Adrenal gland (tissue), 12 donors: ENCODE results near the gene NEU4. TPM values are rescaled to one million over a fixed set of nuclear protein-coding genes. Genes with fewer than 3 reads are reported as not detected.

Experiments used
- DNase-seq, 7 donors: peaks; one replicate each; pipeline ENCODE4 v3.0.0-alpha.2; 2019 to 2020
- H3K27ac ChIP-seq, 5 donors: fragments of 200-600 bp; sonication (generic) in 4 of 5; 1 replicate in 3 of 5; 2 replicates in 2 of 5; pipeline versions ENCODE4 v1.5.1 to v1.8.0; 2016 to 2020; ENCODE audit warnings: mild to moderate bottlenecking in 1 of 5
- H3K27me3 ChIP-seq: fragments of 200-600 bp; 2 replicates; pipeline ENCODE4 v1.8.0; 2021
- H3K36me3 ChIP-seq, 2 donors: fragments of 200-600 bp; replicated peaks in 1 of 2; 1 replicate in 1 of 2; 2 replicates in 1 of 2; pipeline versions ENCODE4 v1.5.1 to v1.8.0; 2018 to 2022
- H3K4me1 ChIP-seq, 2 donors: fragments of 200-600 bp; replicated peaks in 1 of 2; 1 replicate in 1 of 2; 2 replicates in 1 of 2; pipeline versions ENCODE4 v1.5.1 to v1.8.0; 2018 to 2021
- H3K4me3 ChIP-seq, 4 donors: fragments of 200-600 bp; sonication (generic) in 3 of 4; one replicate each; pipeline ENCODE4 v1.5.1; 2016 to 2018
- H3K9me3 ChIP-seq, 3 donors: fragments of 200-600 bp; sonication (generic) in 1 of 3; replicated peaks in 1 of 3; 1 replicate in 2 of 3; 2 replicates in 1 of 3; pipeline versions ENCODE4 v1.5.1 to v1.8.0; 2016 to 2021
- POLR2A ChIP-seq, 2 donors: fragments of 450-650 bp; IDR thresholded peaks; one replicate each; pipeline ENCODE4 v1.6.1; 2017; ENCODE audit warnings: antibody characterized with exemption in 2 of 2, mild to moderate bottlenecking in 2 of 2, moderate library complexity in 1 of 2
- whole genome bisulfite sequencing, 4 donors: extraction: QIAGEN DNeasy Blood & Tissue Kit in 2 of 4; methylation state at CpG; one replicate each; pipeline versions ENCODE4 v1.1.5 to v1.1.7; 2013 to 2017; 5-methylcytosine and 5-hydroxymethylcytosine counted together
- intact Hi-C, 2 donors: fragments of 100-400 bp; cut with DNase I; formaldehyde crosslinking; loops; one replicate each; pipeline versions ENCODE4 v1.14.1 to v1.15.0; 2022 to 2023
- polyA plus RNA-seq, 3 donors: library from polyadenylated mRNA; stranded (reverse); fragments of 200-250 nt in 2 of 3; fragments of 350-450 nt in 1 of 3; fragmentation: Illumina TruSeq in 1 of 3; extraction: RNeasy Lipid Tissue Mini Kit (QIAGEN cat#74804) in 1 of 3; gene quantifications; one replicate each; pipeline ENCODE4 v1.2.3, GENCODE V29; 2013 to 2014
- total RNA-seq, 9 donors: library from RNA; depleted of rRNA in 4 of 9; stranded (reverse); fragments of >200 nt in 4 of 9; fragments of 120-200 nt in 1 of 9; fragmentation: NEBNext Ultra II Directional in 1 of 9; extraction: Animal tissue kit (Norgen Biotek cat#: 25700) in 1 of 9; gene quantifications; one replicate each; pipeline versions ENCODE4 v1.1.0 to v1.2.4, GENCODE V29; 2013 to 2023
- TF ChIP-seq, protein P1 (sequence below), 6 experiments: fragments of 450-650 bp in 4 of 6; fragments of 200-600 bp in 2 of 6; sonication (generic) in 1 of 6; IDR thresholded peaks; 1 replicate in 5 of 6; 2 replicates in 1 of 6; pipeline versions ENCODE4 v1.5.1 to v1.8.0; 2016 to 2021; ENCODE audit warnings: antibody characterized with exemption in 6 of 6, mild to moderate bottlenecking in 2 of 6, moderate library complexity in 1 of 6
- donor health status: healthy with polysubstance abuse.
- donor health status: Bipolar disorder and iron deficiency.
- donor health status: DM: yes; HTN: yes; CAD: no.
- donor health status: DM: no; HTN: no; CAD: no.
- donor health status: DM: no; HTN: no; CAD: no.
- donor health status: DM: yes; HTN: yes; CAD: no.

Gene NEU4
- total and polyA plus RNA-seq, 12 donors: 0.17 to 2.3 (median 0.37) TPM; not detected in 3

- no peaks in the 10 kb centered on the region for H3K4me1 ChIP-seq
- H3K9me3 ChIP-seq: no peaks in the 10 kb centered on the region
- no peaks in the 10 kb centered on the region for H3K27me3 ChIP-seq
- no peaks in the 10 kb centered on the region for H3K36me3 ChIP-seq
- intact Hi-C loops: no loop called here
- H3K27ac ChIP-seq: no peak overlapping the region
- no peak overlapping the region for H3K4me3 ChIP-seq
- peak in 2 of 7 donors; percentile 14 to 39 for DNase-seq
- 79 to 89% (median 86%) methylated on average over 20 to 40 of the region's 40 CpGs for WGBS, 4 donors
- TF ChIP-seq POLR2A (IDR thresholded peaks at IDR 0.05): no peak
- TF ChIP-seq, protein P1, sequence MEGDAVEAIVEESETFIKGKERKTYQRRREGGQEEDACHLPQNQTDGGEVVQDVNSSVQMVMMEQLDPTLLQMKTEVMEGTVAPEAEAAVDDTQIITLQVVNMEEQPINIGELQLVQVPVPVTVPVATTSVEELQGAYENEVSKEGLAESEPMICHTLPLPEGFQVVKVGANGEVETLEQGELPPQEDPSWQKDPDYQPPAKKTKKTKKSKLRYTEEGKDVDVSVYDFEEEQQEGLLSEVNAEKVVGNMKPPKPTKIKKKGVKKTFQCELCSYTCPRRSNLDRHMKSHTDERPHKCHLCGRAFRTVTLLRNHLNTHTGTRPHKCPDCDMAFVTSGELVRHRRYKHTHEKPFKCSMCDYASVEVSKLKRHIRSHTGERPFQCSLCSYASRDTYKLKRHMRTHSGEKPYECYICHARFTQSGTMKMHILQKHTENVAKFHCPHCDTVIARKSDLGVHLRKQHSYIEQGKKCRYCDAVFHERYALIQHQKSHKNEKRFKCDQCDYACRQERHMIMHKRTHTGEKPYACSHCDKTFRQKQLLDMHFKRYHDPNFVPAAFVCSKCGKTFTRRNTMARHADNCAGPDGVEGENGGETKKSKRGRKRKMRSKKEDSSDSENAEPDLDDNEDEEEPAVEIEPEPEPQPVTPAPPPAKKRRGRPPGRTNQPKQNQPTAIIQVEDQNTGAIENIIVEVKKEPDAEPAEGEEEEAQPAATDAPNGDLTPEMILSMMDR (IDR thresholded peaks at IDR 0.05): no peak
Measured at GRCh38 chr2:241812730-241813643, 4.0 kb downstream of the NEU4 start.

DNA sequence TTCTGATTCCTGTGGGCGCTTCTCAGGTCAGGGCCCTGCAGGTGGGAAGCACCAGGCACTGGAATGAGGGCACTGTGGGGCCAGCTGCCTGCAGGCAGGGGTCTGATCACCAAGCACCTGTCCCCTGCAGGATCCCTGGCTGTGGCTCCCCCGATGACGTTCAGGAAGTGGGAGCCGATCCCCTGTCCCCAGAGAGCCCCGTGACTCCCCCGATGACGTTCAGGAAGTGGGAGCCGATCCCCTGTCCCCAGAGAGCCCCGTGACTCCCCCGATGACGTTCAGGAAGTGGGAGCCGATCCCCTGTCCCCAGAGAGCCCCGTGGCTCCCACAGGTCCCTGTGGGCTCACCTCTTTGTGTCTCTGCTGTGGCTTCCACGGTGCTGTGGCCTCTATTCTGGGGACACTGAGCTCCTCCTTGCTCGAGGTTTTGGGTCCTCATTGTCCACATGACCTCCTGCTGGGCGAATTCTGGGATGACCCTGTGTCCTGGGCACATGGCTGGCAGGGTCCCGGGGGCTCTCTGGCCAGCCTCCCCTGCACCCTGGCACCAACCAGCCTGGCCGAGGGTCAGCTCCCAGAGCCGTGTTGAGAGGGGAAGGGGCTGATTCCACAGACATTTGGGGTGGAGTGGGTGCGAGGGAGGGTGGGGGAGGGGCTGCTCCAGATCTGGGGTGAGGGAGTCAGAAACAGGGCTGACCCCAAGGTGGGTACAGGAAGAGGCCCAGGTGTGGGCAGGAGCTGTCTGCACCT lies 4.8 kb downstream of the NEU4 start:
- H3K36me3 ChIP-seq: no peaks in the 10 kb centered on the region
- no peak for TF ChIP-seq POLR2A (IDR thresholded peaks at IDR 0.05)
- TF ChIP-seq, protein P1 (IDR thresholded peaks at IDR 0.05): no peak
- no peaks in the 10 kb centered on the region for H3K9me3 ChIP-seq
- H3K4me1 ChIP-seq: no peaks in the 10 kb centered on the region
- DNase-seq: peak in 2 of 7 donors; percentile 15 to 47
- WGBS, 4 donors: 58 to 73% (median 60%) methylated on average over 2 to 19 of the region's 20 CpGs
- no peak overlapping the region for H3K27ac ChIP-seq
- no peaks in the 10 kb centered on the region for H3K27me3 ChIP-seq
- intact Hi-C loops: no loop called here
- H3K4me3 ChIP-seq: no peak overlapping the region

GRCh38 chr2:241814393-241814642 lies 5.3 kb downstream of the NEU4 start:
- WGBS, 4 donors: 85 to 100% (median 88%) methylated on average over 6 to 17 of the region's 17 CpGs
- intact Hi-C loops: no loop called here
- Histone ChIP-seq H3K27ac (no peak overlapping the region), H3K4me1 (no peaks in the 10 kb centered on the region), H3K36me3 (no peaks in the 10 kb centered on the region), H3K4me3 (no peak overlapping the region), H3K9me3 (no peaks in the 10 kb centered on the region), H3K27me3 (no peaks in the 10 kb centered on the region)
- TF ChIP-seq, protein P1 (IDR thresholded peaks at IDR 0.05): no peak
- TF ChIP-seq POLR2A (IDR thresholded peaks at IDR 0.05): no peak
- no peak for DNase-seq

DNA sequence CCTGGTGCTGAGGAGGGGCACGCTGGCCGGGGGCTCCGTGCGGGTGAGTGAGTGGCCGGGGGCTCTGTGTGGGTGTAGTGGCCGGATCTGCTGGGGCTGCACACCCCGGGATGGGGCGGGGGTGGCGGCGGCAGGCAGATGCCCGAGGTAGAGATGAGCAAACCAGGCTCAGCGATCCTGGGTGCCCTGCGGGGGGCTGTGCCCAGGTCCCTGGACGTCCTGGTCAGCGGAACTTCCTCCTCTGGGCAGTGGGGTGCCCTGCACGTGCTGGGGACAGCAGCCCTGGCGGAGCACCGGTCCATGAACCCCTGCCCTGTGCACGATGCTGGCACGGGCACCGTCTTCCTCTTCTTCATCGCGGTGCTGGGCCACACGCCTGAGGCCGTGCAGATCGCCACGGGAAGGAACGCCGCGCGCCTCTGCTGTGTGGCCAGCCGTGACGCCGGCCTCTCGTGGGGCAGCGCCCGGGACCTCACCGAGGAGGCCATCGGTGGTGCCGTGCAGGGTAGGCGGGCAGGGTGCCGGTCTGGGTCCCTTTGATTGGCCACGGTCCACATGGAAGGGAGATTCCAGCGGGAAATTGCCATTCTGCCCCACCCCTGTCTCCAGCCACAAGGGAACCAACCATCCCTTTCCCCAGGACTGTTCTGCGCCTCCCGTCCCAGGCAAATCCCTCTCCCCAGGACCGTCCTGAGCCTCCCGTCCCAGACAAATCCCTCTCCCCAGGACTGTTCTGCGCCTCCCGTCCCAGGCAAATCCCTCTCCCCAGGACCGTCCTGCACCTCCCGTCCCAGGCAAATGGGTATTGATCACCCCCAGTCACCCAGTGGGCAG lies 5.9 kb downstream of the NEU4 start:
- Histone ChIP-seq H3K9me3 (no peaks in the 10 kb centered on the region), H3K27me3 (no peaks in the 10 kb centered on the region), H3K4me3 (no peak overlapping the region), H3K27ac (no peak overlapping the region), H3K36me3 (no peaks in the 10 kb centered on the region), H3K4me1 (no peaks in the 10 kb centered on the region)
- DNase-seq: no peak
- WGBS, 4 donors: 81 to 93% (median 91%) methylated on average over 10 to 52 of the region's 52 CpGs
- intact Hi-C loops: no loop called here
- no peak for TF ChIP-seq POLR2A (IDR thresholded peaks at IDR 0.05)
- TF ChIP-seq, protein P1 (IDR thresholded peaks at IDR 0.05): no peak
